Midbrain (tissue), 1 donor: ENCODE data around the gene MRTFA.
A peak's percentile ranks its signal among the peaks of the same experiment; 100 is the strongest.

Experiments
- DNase-seq: peaks from one replicate; lab custom pipeline; 2025; lab: John Stamatoyannopoulos, UW

Gene MRTFA

GRCh38 chr22:40463017-40463631 lies 173.4 kb downstream of the MRTFA start:
- DNase-seq = peak; percentile 7

DNA sequence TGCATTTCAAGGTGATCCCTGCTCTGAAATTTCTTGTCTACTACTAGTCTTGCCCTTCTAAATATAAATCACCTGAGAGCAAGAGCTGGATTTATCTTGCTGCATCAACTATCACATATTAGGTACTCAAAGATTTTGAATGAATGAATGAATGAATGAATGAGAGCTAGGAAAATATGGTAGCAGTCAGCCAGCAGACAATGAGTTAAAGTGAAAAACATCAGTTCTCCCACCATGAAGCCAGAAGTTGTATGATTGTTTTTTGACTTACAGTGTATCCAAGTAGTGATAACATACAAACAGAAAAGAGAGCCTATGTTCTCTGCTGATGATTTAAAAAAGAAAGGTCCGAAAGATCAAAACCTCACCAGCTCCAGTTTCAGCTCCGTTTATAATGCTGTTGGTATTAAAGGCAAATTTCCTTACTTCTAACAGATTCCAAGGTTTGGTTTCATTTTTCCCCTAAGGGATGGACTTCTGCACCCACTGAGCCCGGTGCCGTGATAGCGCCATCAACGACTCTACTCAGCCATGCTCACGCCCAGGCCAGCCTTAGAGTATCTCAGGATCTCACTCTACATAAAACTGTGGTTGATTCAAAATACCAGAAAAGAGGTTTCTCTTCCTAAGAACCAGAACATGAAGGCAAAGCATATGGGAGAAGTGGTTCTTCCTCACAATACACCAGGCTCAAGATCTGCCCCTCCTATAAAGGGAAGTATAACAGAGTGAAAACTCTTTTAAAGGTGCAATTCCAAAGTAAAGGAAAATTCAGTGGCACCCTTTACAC lies 174.1 kb downstream of the MRTFA start:
- DNase-seq = no peak

- no peak for DNase-seq
Measured at GRCh38 chr22:40453671-40454070, 182.8 kb downstream of the MRTFA start.

DNA sequence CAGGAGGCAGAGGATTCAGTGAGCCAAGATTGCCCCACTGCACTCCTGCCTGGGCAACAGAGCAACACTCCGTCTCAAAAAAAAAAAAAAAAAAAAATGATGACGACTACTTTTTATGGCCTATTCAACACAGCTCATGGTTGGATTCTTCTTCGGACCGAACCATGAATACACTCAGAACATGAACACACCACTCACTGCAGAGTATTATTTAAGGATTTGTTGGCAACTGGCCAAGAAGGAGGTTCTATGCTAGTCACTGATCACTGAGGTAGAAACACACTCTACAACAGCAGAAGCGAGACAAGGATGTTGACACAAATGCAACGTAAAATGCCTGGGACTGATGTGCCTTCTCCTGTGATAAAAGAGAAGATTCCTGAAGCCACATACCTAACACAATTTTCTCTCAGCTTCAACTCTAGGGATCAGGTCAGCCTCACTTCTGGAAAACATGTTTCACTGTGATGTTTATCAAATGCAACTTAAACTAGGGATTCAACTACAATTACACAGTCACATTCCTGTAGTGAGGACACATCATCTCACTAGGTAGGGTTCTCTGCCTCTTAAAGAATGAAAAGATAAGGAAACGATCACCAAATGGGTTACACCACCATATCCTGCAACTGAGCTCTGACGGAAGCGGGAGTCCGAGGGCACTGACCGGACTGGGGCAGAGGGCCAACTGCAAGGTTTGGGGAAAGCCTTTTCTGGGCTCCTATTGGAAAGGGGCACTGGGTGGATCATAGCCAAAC lies 183.6 kb downstream of the MRTFA start:
- no peak for DNase-seq

DNA sequence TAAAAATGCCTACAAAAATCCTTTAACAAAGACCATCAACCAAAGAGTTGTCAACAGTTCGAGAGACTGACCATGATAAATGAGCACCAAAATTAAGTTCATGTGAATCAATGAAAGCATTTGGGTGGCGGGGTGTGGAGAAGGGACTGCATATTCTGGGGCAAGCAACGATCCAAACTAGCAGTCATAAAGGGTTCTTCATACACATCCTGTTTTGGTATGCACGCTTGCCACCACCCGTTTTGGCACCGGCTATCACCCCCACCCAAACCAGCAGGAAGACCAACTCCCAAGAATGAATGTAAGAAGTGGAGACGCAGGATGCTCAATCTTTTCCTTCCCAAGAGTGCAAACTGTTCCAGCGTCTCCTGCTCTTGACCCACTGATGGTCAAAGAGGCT lies 185.3 kb downstream of the MRTFA start:
- no peak for DNase-seq

DNA sequence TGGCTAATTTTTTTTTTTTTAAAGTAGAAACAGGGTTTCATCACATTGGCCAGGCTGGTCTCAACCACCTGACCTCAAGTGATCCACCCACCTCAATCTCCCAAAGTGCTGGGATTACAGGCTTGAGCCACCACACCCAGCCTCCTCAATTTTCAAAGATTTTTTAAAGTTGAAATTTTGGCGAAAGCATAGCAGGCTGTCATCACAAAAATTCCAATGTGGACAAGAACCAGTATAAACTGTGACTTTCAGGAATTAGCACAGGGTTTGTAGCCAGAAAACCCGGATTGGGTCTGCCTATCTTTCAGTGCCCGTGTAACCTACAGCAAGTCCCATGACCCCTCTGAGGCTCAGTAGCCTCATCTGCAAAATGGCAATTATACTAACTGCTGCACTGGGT lies 185.9 kb downstream of the MRTFA start:
- no peak for DNase-seq

DNA sequence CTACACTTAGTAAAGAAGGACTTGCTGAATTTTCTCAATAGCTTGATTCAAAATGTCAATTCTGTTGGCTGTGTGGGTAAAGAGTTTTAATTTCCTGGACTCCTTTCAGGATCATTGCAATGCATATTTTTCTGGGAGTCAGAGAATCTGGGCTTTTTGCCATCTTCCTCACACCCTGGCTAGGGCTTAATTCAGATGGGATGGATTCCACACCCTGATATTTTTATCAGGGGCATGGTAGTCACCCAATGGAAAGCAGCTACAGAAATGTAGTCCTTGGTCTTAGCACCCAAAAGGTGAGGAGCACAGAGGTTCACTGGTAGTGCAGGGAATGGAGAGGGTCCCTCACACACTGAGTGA lies 186.9 kb downstream of the MRTFA start:
- no peak for DNase-seq

GRCh38 chr22:40446203-40446602 lies 190.3 kb downstream of the MRTFA start:
- DNase-seq = no peak

- no peak for DNase-seq
Measured at GRCh38 chr22:40444178-40444831, 192.2 kb downstream of the MRTFA start.

DNA sequence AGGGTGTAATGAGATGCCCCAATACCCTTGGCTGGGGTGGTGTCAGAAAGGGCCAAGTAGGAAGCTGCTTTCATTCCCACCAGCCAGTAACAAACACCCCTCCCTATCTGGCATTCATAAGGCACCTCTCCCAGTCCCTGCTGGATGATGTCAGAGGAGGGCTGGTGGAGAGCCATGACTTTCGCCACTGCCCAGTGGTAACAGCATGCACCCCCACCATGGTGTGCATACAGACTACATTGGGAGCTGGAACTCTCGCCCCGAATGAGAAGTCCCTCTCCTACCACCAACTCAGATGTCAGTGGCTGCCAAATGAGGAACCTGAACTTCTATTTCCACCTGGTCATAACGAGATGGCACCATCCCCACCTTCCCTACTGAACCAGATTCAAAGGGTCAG lies 192.8 kb downstream of the MRTFA start:
- no peak for DNase-seq

DNA sequence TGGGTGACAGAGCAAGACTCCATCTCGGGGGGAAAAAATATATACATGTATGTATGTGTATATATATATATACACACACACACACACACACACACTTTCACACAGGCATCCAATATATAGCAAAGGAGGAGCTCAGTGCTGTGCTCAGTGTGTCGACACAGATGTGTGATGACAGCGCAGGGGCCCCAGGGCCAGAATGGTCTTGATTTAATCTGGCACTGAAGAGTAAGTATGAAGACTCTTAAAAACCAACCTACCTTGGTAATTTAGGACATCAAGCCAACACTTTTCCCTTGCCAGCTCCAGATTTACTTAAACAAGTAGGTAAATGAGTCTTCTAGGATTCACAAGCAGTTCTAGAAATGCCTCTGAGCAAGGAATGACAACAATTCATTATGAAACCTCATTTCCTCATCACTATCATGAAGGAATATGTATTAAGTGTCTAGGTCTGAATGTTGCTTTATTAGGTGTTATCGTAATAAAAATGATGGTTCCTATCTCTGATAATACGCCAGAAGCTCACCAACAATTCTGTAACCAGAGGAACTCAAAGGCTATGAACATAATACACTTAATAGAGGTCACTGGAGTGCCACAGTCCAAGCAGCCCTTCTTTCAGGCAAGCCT lies 194.6 kb downstream of the MRTFA start:
- no peak for DNase-seq

DNA sequence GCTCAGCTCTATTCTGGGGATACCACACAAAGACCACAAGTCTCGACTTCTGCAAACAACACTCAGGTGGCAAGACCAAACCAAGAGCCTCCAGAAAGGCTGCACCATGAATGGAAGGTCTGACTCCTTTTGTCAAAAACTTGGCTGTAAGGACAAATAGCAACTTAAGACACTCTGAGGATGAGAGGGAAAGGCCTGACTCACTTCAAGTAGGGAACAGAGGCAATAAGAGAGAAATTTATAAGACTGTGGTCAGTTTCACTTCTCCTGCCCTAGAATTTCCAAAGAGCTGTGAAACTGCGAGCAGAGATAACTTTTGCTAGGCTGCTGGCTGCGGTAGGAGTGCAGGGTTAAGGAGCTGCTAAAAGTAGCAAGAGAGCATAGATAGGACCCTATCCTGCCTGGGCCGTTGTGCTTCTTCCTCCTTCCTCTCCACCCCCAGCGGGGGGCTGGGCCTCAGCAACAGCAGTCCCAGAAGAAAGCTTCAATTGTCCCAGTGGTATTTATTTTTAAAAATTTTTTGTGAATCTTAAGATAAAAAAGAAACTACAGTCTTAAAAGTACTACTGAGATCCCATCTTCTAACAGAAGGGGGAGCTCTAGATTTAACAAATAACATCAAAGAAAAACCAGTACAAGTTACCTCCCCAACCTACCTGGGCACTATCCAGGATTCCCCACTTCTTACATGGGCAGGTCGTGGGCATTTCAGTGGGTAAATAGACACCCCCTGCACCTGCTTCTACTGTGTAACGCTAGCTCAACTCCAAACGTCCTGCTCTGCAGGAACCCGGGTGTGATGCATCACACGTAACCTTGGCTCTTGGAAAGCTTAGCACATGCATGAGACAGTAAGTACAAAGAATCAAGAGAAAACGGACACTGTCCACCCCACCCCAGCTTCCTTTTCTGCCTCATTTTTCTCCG lies 199.8 kb downstream of the MRTFA start:
- DNase-seq = peak; percentile 56

GRCh38 chr22:40434745-40435144 lies 201.8 kb downstream of the MRTFA start:
- DNase-seq = no peak

GRCh38 chr22:40434106-40434505 lies 202.4 kb downstream of the MRTFA start:
- no peak for DNase-seq

- DNase-seq = no peak
Measured at GRCh38 chr22:40433416-40434090, 203.0 kb downstream of the MRTFA start.

DNA sequence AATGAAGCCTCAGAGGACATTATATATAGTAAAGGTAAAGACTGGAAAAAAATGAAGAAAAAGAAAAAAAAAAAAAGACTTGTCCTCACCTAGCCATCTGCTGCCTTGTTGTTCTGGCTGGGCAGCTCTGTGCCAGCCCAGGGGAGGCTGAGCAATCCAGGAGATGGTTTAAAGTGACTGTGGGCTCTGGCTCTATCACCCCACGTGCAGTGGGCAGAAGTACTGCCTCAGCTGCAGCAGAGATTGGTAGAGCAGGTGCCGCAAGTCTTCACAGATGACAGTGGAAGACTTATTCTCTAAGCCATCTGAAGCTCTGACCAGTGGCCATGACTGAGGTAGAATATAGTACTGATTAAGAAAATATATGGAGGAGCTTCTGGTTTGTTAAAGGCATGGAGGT lies 203.9 kb downstream of the MRTFA start:
- DNase-seq = no peak

- DNase-seq = no peak
Measured at GRCh38 chr22:40432157-40432556, 204.4 kb downstream of the MRTFA start.

DNA sequence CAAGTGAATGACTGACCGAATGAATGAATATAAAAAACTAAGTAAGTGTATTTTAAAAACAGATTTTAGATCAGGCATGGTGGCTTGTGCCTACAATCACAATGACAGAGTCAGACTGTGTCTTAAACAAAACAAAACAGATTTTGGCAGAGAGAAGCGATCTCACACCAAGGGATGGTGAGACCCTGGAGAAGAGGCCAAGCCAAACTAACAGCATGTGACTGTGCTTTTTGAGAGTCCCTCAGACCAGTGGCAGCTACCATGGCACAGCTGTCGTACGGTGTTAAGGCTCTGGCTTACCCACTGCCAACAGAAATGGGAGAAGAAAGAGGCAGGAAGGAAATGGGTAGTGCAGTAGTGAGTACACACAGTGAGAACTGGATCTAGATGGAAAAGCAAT lies 205.5 kb downstream of the MRTFA start:
- DNase-seq = no peak

DNA sequence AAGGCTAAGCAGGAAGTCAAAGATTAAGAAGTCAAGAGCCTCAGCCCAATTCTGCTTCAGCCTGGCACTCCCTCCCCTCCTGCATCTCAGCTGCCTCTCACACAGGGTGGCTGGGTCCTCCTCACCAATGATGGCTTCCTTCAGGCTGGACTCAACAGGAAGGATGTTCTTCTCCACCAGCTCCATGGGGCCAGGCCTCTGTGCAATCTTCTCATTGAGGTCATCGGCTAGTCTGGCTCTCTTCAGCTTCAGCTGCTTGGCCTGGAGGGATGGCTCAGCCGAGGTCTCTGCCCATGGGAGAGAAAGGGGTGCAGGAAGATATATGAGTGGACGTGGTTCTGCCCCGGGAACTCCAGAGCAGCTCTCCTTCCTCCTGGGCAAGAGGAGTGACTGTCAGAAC lies 207.0 kb downstream of the MRTFA start:
- no peak for DNase-seq

DNA sequence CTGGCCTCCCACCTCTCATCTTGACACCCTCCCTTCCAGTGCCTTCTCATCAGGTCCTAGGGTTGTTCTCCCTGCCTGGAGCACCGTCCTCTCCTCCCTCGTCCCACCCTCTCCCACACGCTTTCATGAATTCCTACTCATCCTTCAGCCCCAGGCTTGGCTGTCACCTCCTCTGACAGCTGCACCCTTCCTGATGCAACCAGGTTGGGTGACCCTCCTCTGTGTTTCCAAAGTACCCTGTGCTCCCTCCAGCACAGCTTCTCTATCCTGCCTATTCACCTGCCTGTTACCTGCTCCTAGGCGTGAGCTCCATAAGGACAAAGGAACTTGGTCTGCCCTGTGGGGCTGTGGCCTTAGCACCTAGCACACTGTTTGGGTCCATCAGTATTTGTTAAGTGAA lies 207.7 kb downstream of the MRTFA start:
- no peak for DNase-seq
